DLD1 (cell line): ENCODE results near the gene INSL3.
"Not testable (repeated sequence)": the region's sequence is repeated elsewhere in the genome, so short reads cannot be mapped to it uniquely, and the experiment has no call there.

Source experiments
- in situ Hi-C: cut with HindIII; loops from 2 replicates; pipeline ENCODE4 v1.10.0; 2017; ENCODE audit warnings: low sequenced_read_pairs

Gene INSL3

GRCh38 chr19:17790059-17790780 lies 31.1 kb downstream of the INSL3 start:
- in situ Hi-C loops, result no loop called here

- in situ Hi-C loops, result no loop called here
Observed at GRCh38 chr19:17788632-17789031, 32.7 kb downstream of the INSL3 start.

- in situ Hi-C loops, result no loop called here
Observed at GRCh38 chr19:17787274-17787913, 33.9 kb downstream of the INSL3 start.

GRCh38 chr19:17784201-17785008 lies 36.9 kb downstream of the INSL3 start:
- in situ Hi-C loops, result no loop called here

- in situ Hi-C loops, result not testable (repeated sequence)
Observed at GRCh38 chr19:17783721-17784120, 37.6 kb downstream of the INSL3 start.

GRCh38 chr19:17780781-17781180 lies 40.5 kb downstream of the INSL3 start:
- in situ Hi-C loops, result no loop called here

- in situ Hi-C loops, result no loop called here
Observed at GRCh38 chr19:17778968-17779929, 42.1 kb downstream of the INSL3 start.

- in situ Hi-C loops, result no loop called here
Observed at GRCh38 chr19:17778251-17778967, 42.9 kb downstream of the INSL3 start.

GRCh38 chr19:17777840-17778239 lies 43.5 kb downstream of the INSL3 start:
- in situ Hi-C loops, result not testable (repeated sequence)

GRCh38 chr19:17775991-17776803 lies 45.1 kb downstream of the INSL3 start:
- in situ Hi-C loops, result no loop called here

GRCh38 chr19:17775245-17775927 lies 45.9 kb downstream of the INSL3 start:
- in situ Hi-C loops, result no loop called here

- in situ Hi-C loops, result no loop called here
Observed at GRCh38 chr19:17772172-17772571, 49.1 kb downstream of the INSL3 start.

GRCh38 chr19:17770613-17771012 lies 50.7 kb downstream of the INSL3 start:
- in situ Hi-C loops, result no loop called here

GRCh38 chr19:17767559-17767958 lies 53.8 kb downstream of the INSL3 start:
- in situ Hi-C loops, result no loop called here

- in situ Hi-C loops, result no loop called here
Observed at GRCh38 chr19:17766543-17767131, 54.7 kb downstream of the INSL3 start.
